Neural cell (in vitro differentiated cells): Measurements from ENCODE around the gene PPP3CA. TPM values are rescaled to one million over a fixed set of nuclear protein-coding genes. Genes with fewer than 3 reads are reported as not detected.

Source experiments
- H2AFZ ChIP-seq: fragments of 200-600, 300-800 bp; sonication (generic), shearing (Covaris generic); 2 replicates; pipeline ENCODE4 v1.6.0; 2014; ENCODE audit warnings: low read depth, mild to moderate bottlenecking, antibody characterized with exemption, low read length, moderate library complexity
- H3F3A ChIP-seq: fragments of 200-600 bp; shearing (Covaris generic); 2 replicates; pipeline ENCODE4 v1.6.1; 2016; ENCODE audit warnings: mild to moderate bottlenecking, moderate library complexity, mixed read lengths, antibody characterized with exemption, low read length; ENCODE audit not compliant: insufficient read depth, poor library complexity, severe bottlenecking
- H3K27ac ChIP-seq: fragments of 200-600, 300-800 bp; sonication (generic), shearing (Covaris generic); 2 replicates; pipeline ENCODE4 v1.5.1; 2014; ENCODE audit warnings: mild to moderate bottlenecking, low read length, moderate library complexity
- H3K27me3 ChIP-seq: fragments of 300-800, 200-600 bp; sonication (generic), shearing (Covaris generic); 2 replicates; pipeline ENCODE4 v1.6.0; 2014; ENCODE audit warnings: mild to moderate bottlenecking, low read depth, low read length, moderate library complexity; ENCODE audit not compliant: insufficient read depth
- H3K36me3 ChIP-seq: fragments of 300-800, 200-600 bp; sonication (generic), shearing (Covaris generic); 2 replicates; pipeline ENCODE4 v1.5.1; 2014; ENCODE audit warnings: mild to moderate bottlenecking, antibody characterized with exemption, low read length, moderate library complexity; ENCODE audit not compliant: insufficient read depth
- H3K4me2 ChIP-seq: fragments of 300-800, 200-600 bp; sonication (generic), shearing (Covaris generic); 2 replicates; pipeline ENCODE4 v1.6.0; 2014; ENCODE audit warnings: mild to moderate bottlenecking, low read length
- H3K4me3 ChIP-seq: fragments of 300-800, 200-600 bp; sonication (generic), shearing (Covaris generic); 2 replicates; pipeline ENCODE4 v1.5.1; 2014; ENCODE audit warnings: mild to moderate bottlenecking, low read length, moderate library complexity
- H3K79me2 ChIP-seq: fragments of 200-600 bp; shearing (Covaris generic); replicated peaks from 2 replicates; pipeline ENCODE4 v1.6.0; 2014; ENCODE audit warnings: mild to moderate bottlenecking, low read length, moderate library complexity; ENCODE audit not compliant: insufficient read depth
- H3K9ac ChIP-seq: fragments of 300-800, 200-600 bp; sonication (generic), shearing (Covaris generic); 2 replicates; pipeline ENCODE4 v1.6.1; 2016; ENCODE audit warnings: mild to moderate bottlenecking, low read length, mixed read lengths
- H3K9me2 ChIP-seq: fragments of 200-600 bp; shearing (Covaris generic); 2 replicates; pipeline ENCODE4 v1.6.1; 2016; ENCODE audit warnings: mild to moderate bottlenecking, low read length, mixed read lengths; ENCODE audit not compliant: insufficient read depth
- H3K9me3 ChIP-seq: fragments of 200-600, 300-800 bp; sonication (generic), shearing (Covaris generic); 2 replicates; pipeline ENCODE4 v1.6.1; 2016; ENCODE audit warnings: mild to moderate bottlenecking, mixed run types, low read length, moderate library complexity, mixed read lengths
- H4K20me1 ChIP-seq: fragments of 200-600 bp; shearing (Covaris generic); 2 replicates; pipeline ENCODE4 v1.6.1; 2016; ENCODE audit warnings: mild to moderate bottlenecking, mixed run types; ENCODE audit not compliant: insufficient read depth
- CTCF ChIP-seq: fragments of 450-650 bp; IDR thresholded peaks from 2 replicates; pipeline ENCODE4 v1.5.1; 2014; ENCODE audit warnings: antibody characterized with exemption, mild to moderate bottlenecking, moderate library complexity; ENCODE audit not compliant: poor library complexity, severe bottlenecking
- EP300 ChIP-seq: fragments of 450-650 bp; conservative IDR thresholded peaks from 2 replicates; pipeline ENCODE4 v1.6.1; 2014; ENCODE audit warnings: antibody characterized with exemption, mild to moderate bottlenecking, moderate library complexity; ENCODE audit not compliant: poor library complexity, severe bottlenecking
- EZH2 ChIP-seq: fragments of 200-600, 300-800 bp; shearing (Covaris generic), sonication (generic); IDR thresholded peaks from 2 replicates; pipeline ENCODE4 v1.6.1; 2014; ENCODE audit warnings: antibody characterized with exemption, low read length, borderline replicate concordance, mild to moderate bottlenecking; ENCODE audit not compliant: insufficient read depth, poor library complexity, severe bottlenecking
- MXI1 ChIP-seq: fragments of 450-650 bp; conservative IDR thresholded peaks from 2 replicates; pipeline ENCODE4 v1.6.1; 2014; ENCODE audit warnings: antibody characterized with exemption, mild to moderate bottlenecking; ENCODE audit not compliant: poor library complexity, severe bottlenecking
- POLR2AphosphoS5 ChIP-seq: IDR thresholded peaks from 2 replicates; pipeline ENCODE4 v1.6.1; 2012
- RAD21 ChIP-seq: fragments of 450-650 bp; conservative IDR thresholded peaks from 2 replicates; pipeline ENCODE4 v1.6.1; 2014; ENCODE audit warnings: antibody characterized with exemption, mild to moderate bottlenecking, moderate library complexity
- REST ChIP-seq: IDR thresholded peaks from 2 replicates; pipeline ENCODE4 v1.6.1; 2012; ENCODE audit warnings: borderline replicate concordance
- SMC3 ChIP-seq: fragments of 450-650 bp; conservative IDR thresholded peaks from 2 replicates; pipeline ENCODE4 v1.6.1; 2014; ENCODE audit warnings: antibody characterized with exemption, mild to moderate bottlenecking, moderate library complexity; ENCODE audit not compliant: poor library complexity
- TAF1 ChIP-seq: IDR thresholded peaks from 2 replicates; pipeline ENCODE4 v1.6.1; 2012; ENCODE audit warnings: low read depth
- polyA plus RNA-seq: library from polyadenylated mRNA; depleted of rRNA; stranded (reverse); fragments of >200 nt; gene quantifications from 2 replicates; pipeline ENCODE4 v1.2.3, GENCODE V29; 2014

The PPP3CA gene
- polyA plus RNA-seq, 1 donor from 2014 or later, result 78.2 TPM

DNA sequence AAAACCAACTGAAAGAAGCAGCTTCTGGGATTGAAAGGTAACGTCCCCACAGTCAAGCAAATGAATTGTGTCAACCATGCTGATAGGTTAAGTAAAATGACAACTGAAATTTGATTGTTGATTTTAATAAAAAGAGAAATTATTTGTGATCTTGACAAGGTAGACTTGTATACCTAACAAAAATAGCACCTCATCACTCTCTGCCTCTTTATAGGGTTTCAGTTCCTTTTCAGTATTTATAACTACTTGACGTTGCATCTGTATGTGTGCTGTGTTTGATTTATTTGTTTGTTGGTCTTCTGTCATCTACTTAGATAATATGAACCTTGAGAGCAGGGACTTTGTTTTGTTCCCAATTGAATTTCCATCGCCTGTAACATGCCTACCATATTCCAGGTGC lies 7.9 kb upstream of the PPP3CA start:
- no peak overlapping the region for H3K9ac ChIP-seq
- H3K36me3 ChIP-seq, result no peaks in the 10 kb centered on the region
- H3K27ac ChIP-seq, result no peak overlapping the region
- H2AFZ ChIP-seq, result no peak overlapping the region
- H3K9me2 ChIP-seq, result no peaks in the 10 kb centered on the region
- TF ChIP-seq CTCF, result no peak
- no peak for TF ChIP-seq REST
- TF ChIP-seq MXI1, result no peak
- TF ChIP-seq EZH2, result no peak
- no peak for TF ChIP-seq SMC3
- TF ChIP-seq EP300, result no peak
- no peak for TF ChIP-seq TAF1
- no peak for TF ChIP-seq POLR2AphosphoS5
- TF ChIP-seq RAD21, result no peak
- no peak overlapping the region for H3K4me2 ChIP-seq
- H3K79me2 ChIP-seq, result no peaks in the 10 kb centered on the region
- no peaks in the 10 kb centered on the region for H4K20me1 ChIP-seq
- H3K4me3 ChIP-seq, result no peak overlapping the region
- H3F3A ChIP-seq, result no peaks in the 10 kb centered on the region
- H3K9me3 ChIP-seq, result no peaks in the 10 kb centered on the region
- H3K27me3 ChIP-seq, result no peaks in the 10 kb centered on the region

DNA sequence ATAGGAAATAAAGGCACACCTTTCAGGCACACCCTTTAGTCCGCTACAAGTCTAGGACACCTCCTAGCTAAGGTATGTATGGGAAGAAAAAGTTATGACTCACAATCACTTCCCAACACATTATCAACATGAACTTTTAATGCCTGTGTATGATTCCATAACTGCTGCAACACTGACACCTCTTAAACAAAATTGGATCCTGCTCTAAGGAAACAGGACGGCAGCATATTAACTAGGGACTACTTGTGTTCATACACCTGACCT lies 2.4 kb upstream of the PPP3CA start:
- no peaks in the 10 kb centered on the region for H3K27me3 ChIP-seq
- no peak overlapping the region for H3K4me3 ChIP-seq
- no peaks in the 10 kb centered on the region for H3K9me2 ChIP-seq
- no peak overlapping the region for H3K9ac ChIP-seq
- H3K27ac ChIP-seq, result no peak overlapping the region
- no peaks in the 10 kb centered on the region for H3F3A ChIP-seq
- no peaks in the 10 kb centered on the region for H3K36me3 ChIP-seq
- no peak overlapping the region for H2AFZ ChIP-seq
- no peak overlapping the region for H3K4me2 ChIP-seq
- TF ChIP-seq EP300 (no peak), SMC3 (no peak), CTCF (no peak), REST (no peak), POLR2AphosphoS5 (no peak), RAD21 (no peak), TAF1 (no peak), MXI1 (no peak), EZH2 (no peak)
- H4K20me1 ChIP-seq, result no peaks in the 10 kb centered on the region
- H3K79me2 ChIP-seq, result peaks cover 6% of the 10 kb centered on the region
- H3K9me3 ChIP-seq, result no peaks in the 10 kb centered on the region
